ENCODE results near the gene TMPRSS9.
"Not testable (repeated sequence)": the region's sequence is repeated elsewhere in the genome, so short reads cannot be mapped to it uniquely, and the experiment has no call there.

The TMPRSS9 gene

DNA sequence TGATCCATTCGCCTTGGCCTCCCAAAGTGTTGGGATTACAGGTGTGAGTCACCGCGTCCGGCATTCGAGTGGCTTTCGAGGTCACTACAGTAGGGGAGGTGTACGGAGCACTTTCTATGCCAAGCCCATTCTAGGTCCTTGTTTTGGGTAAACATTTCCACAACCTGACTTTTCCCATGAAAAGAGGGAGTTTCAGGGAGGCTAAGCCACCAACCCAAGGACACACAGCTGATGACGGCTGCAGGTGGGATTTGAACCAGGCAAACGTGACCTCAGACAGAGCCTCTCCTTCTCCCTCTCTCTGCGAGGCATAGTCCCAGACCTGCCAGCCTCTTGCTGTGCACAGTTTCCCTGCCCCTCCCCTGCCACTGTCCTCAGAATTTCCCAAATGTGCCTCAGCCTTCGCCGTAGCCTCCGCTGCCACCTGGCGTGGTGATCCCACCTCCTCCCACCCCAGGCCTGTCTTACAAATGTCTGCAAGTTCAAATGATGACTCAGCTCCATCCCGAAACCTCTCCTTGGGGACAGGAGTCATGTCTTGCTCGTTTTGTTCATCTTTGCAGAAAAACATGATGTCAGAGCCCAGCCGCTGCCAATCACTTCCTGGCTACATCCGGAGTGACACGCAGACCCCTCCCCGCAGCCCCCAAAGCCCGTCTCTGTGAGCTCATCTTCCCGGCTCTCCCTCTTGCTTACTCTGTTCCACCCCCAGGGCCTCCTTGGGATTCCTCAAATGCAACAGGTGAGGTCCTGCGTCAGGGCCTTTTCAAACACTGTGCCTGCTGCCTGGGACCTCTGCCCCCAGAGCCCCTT lies 109.2 kb downstream of the TMPRSS9 start:
- H3K27ac ChIP-seq (ENCODE audit: low read length, poor library complexity, severe bottlenecking), result no peak overlapping the region
- H4K8ac ChIP-seq (ENCODE audit: low read length), result peak overlapping the region; percentile 57
- H3K14ac ChIP-seq (ENCODE audit: low read length in 2 of 2), result no peak overlapping the region
- no peak overlapping the region for H3K4me2 ChIP-seq (ENCODE audit: low read length, poor library complexity, severe bottlenecking)
- H2BK12ac ChIP-seq (ENCODE audit: low read length in 2 of 2), result no peak overlapping the region
- no peak overlapping the region for H3K18ac ChIP-seq (ENCODE audit: low read depth in 1 of 2, low read length in 2 of 2)
- peak overlapping the region; percentile 4 for H4K91ac ChIP-seq (ENCODE audit: low read length)
- H3K4ac ChIP-seq (ENCODE audit: low read depth in 1 of 2, low read length in 2 of 2), result no peak overlapping the region
- H2AK5ac ChIP-seq (ENCODE audit: low read length, severe bottlenecking), result no peak overlapping the region
- peak overlapping the region; percentile 45 for H3K9ac ChIP-seq (ENCODE audit: low read length)
- H3K27me3 ChIP-seq (ENCODE audit: control insufficient read depth in 1 of 2, insufficient read depth in 1 of 2, low read length in 2 of 2), result no peaks in the 10 kb centered on the region
- H3K9me3 ChIP-seq (ENCODE audit: control insufficient read depth, low read length), result no peaks in the 10 kb centered on the region
- WGBS, result 13% methylated on average over 23 of the region's 23 CpGs
- H2AFZ ChIP-seq (ENCODE audit: low read depth, low read length), result no peak overlapping the region
- H2BK120ac ChIP-seq (ENCODE audit: low read depth, low read length), result no peak overlapping the region
- no peak overlapping the region for H2BK15ac ChIP-seq (ENCODE audit: low read depth, poor library complexity, severe bottlenecking)
- H3K36me3 ChIP-seq (ENCODE audit: control insufficient read depth in 1 of 2, insufficient read depth in 2 of 2, low read depth in 1 of 2, low read length in 2 of 2), result no peaks in the 10 kb centered on the region
- H3K4me3 ChIP-seq (ENCODE audit: insufficient read depth in 1 of 2, low read depth in 1 of 2, low read length in 2 of 2), result no peak overlapping the region
- peaks cover 6% of the 10 kb centered on the region for H3K4me1 ChIP-seq (ENCODE audit: control insufficient read depth, insufficient read depth, low read depth, low read length)
- H3K23ac ChIP-seq (ENCODE audit: low read length in 2 of 2), result no peak overlapping the region
- no peaks in the 10 kb centered on the region for H3K79me1 ChIP-seq (replicated peaks; ENCODE audit: low read length, poor library complexity, severe bottlenecking)
- H2BK5ac ChIP-seq (ENCODE audit: low read depth, low read length, poor library complexity, severe bottlenecking), result no peak overlapping the region
- peak; percentile 83 for DNase-seq

GRCh38 chr19:2469915-2470200 lies 109.8 kb downstream of the TMPRSS9 start:
- 73% methylated on average over 8 of the region's 8 CpGs for WGBS
- H3K18ac ChIP-seq (ENCODE audit: low read depth in 1 of 2, low read length in 2 of 2); H3K27ac ChIP-seq (ENCODE audit: low read length, poor library complexity, severe bottlenecking); H2BK5ac ChIP-seq (ENCODE audit: low read depth, low read length, poor library complexity, severe bottlenecking); H4K8ac ChIP-seq (ENCODE audit: low read length); H3K4ac ChIP-seq (ENCODE audit: low read depth in 1 of 2, low read length in 2 of 2); H3K14ac ChIP-seq (ENCODE audit: low read length in 2 of 2); DNase-seq; H4K91ac ChIP-seq (ENCODE audit: low read length); H3K4me2 ChIP-seq (ENCODE audit: low read length, poor library complexity, severe bottlenecking); H2BK12ac ChIP-seq (ENCODE audit: low read length in 2 of 2); H3K23ac ChIP-seq (ENCODE audit: low read length in 2 of 2); H2AK5ac ChIP-seq (ENCODE audit: low read length, severe bottlenecking); H3K36me3 ChIP-seq (ENCODE audit: control insufficient read depth in 1 of 2, insufficient read depth in 2 of 2, low read depth in 1 of 2, low read length in 2 of 2); H3K79me1 ChIP-seq (replicated peaks; ENCODE audit: low read length, poor library complexity, severe bottlenecking); H3K4me1 ChIP-seq (ENCODE audit: control insufficient read depth, insufficient read depth, low read depth, low read length); H2AFZ ChIP-seq (ENCODE audit: low read depth, low read length); H3K4me3 ChIP-seq (ENCODE audit: insufficient read depth in 1 of 2, low read depth in 1 of 2, low read length in 2 of 2); H2BK15ac ChIP-seq (ENCODE audit: low read depth, poor library complexity, severe bottlenecking); H2BK120ac ChIP-seq (ENCODE audit: low read depth, low read length); H3K9me3 ChIP-seq (ENCODE audit: control insufficient read depth, low read length); H3K27me3 ChIP-seq (ENCODE audit: control insufficient read depth in 1 of 2, insufficient read depth in 1 of 2, low read length in 2 of 2): not testable (repeated sequence)
- H3K9ac ChIP-seq (ENCODE audit: low read length), result peak overlapping the region; percentile 45

DNA sequence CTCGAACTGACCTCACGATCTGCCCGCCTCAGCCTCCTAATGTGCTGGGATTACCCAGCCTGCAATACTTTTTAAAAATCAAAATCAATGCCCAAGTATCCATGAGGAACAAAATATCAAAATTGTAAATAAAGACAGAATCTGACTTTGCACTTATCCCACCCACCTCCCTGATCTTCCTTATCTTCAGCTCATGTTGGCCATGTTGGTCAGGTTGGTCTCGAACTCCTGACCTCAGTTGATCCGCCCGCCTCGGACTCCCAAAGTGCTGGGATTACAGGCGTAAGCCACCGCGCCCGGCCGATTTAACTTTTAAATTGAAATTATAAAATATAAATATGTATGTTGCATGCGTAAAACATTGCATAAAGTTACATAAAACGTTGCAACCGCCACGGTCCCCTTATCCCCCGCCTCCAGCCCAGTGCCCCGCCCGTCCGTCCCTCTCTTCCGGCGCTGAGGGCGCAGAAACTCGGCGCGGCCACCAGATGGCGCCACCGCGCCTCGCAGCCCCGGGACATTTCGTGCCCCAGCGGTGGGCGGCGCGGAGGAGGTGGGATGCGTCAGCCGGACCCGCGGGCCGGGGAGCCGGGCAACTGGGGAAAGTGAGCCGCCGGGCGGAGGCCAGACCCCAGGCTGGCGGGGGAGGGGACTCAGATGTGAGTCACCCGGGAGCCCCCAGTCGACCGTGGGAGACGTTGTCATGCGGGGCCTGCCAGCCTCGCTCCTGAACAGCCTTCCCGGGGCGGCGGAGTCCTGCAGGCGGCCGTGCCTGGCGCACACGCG lies 114.4 kb downstream of the TMPRSS9 start:
- H3K4me3 ChIP-seq (ENCODE audit: insufficient read depth in 1 of 2, low read depth in 1 of 2, low read length in 2 of 2), result peak overlapping the region; percentile 56 to 74
- peak overlapping the region in 1 of 2 experiments; percentile 96 for H2BK12ac ChIP-seq (ENCODE audit: low read length in 2 of 2)
- no peaks in the 10 kb centered on the region for H3K27me3 ChIP-seq (ENCODE audit: control insufficient read depth in 1 of 2, insufficient read depth in 1 of 2, low read length in 2 of 2)
- no peaks in the 10 kb centered on the region for H3K9me3 ChIP-seq (ENCODE audit: control insufficient read depth, low read length)
- no peak overlapping the region for H4K91ac ChIP-seq (ENCODE audit: low read length)
- H3K14ac ChIP-seq (ENCODE audit: low read length in 2 of 2), result peak overlapping the region in 1 of 2 experiments; percentile 96
- WGBS, result 10% methylated on average over 53 of the region's 60 CpGs
- H3K27ac ChIP-seq (ENCODE audit: low read length, poor library complexity, severe bottlenecking), result peak overlapping the region; percentile 67
- H3K79me1 ChIP-seq (replicated peaks; ENCODE audit: low read length, poor library complexity, severe bottlenecking), result peaks cover 2% of the 10 kb centered on the region
- peak overlapping the region; percentile 61 for H3K4me2 ChIP-seq (ENCODE audit: low read length, poor library complexity, severe bottlenecking)
- H2BK15ac ChIP-seq (ENCODE audit: low read depth, poor library complexity, severe bottlenecking), result no peak overlapping the region
- no peak overlapping the region for H4K8ac ChIP-seq (ENCODE audit: low read length)
- H3K18ac ChIP-seq (ENCODE audit: low read depth in 1 of 2, low read length in 2 of 2), result peak overlapping the region in 1 of 2 experiments; percentile 95
- peak overlapping the region; percentile 0 for H2AFZ ChIP-seq (ENCODE audit: low read depth, low read length)
- peak overlapping the region; percentile 62 for H3K9ac ChIP-seq (ENCODE audit: low read length)
- H2AK5ac ChIP-seq (ENCODE audit: low read length, severe bottlenecking), result no peak overlapping the region
- no peak overlapping the region for H2BK120ac ChIP-seq (ENCODE audit: low read depth, low read length)
- peak overlapping the region; percentile 61 for H2BK5ac ChIP-seq (ENCODE audit: low read depth, low read length, poor library complexity, severe bottlenecking)
- peak overlapping the region in 1 of 2 experiments; percentile 86 for H3K4ac ChIP-seq (ENCODE audit: low read depth in 1 of 2, low read length in 2 of 2)
- peaks cover 4 to 18% of the 10 kb centered on the region in 2 experiments for H3K36me3 ChIP-seq (ENCODE audit: control insufficient read depth in 1 of 2, insufficient read depth in 2 of 2, low read depth in 1 of 2, low read length in 2 of 2)
- DNase-seq, result peak; percentile 96
- H3K23ac ChIP-seq (ENCODE audit: low read length in 2 of 2), result peak overlapping the region in 1 of 2 experiments; percentile 83
- peaks cover 22% of the 10 kb centered on the region for H3K4me1 ChIP-seq (ENCODE audit: control insufficient read depth, insufficient read depth, low read depth, low read length)

Measured in mesenchymal stem cell (in vitro differentiated cells and primary cell).